ENCODE data around the gene DAB2. TPM values are rescaled to one million over a fixed set of nuclear protein-coding genes. Genes with fewer than 3 reads are reported as not detected.
"Not testable (repeated sequence)": the region's sequence is repeated elsewhere in the genome, so short reads cannot be mapped to it uniquely, and the experiment has no call there.

The DAB2 gene
- total RNA-seq, 1 donor from 2014 or later, result 103 TPM

- peak; percentile 80 for DNase-seq
Measured at GRCh38 chr5:39420482-39421145, 4.2 kb downstream of the DAB2 start.

- no peak for DNase-seq
Measured at GRCh38 chr5:39419796-39420195, 5.0 kb downstream of the DAB2 start.

DNA sequence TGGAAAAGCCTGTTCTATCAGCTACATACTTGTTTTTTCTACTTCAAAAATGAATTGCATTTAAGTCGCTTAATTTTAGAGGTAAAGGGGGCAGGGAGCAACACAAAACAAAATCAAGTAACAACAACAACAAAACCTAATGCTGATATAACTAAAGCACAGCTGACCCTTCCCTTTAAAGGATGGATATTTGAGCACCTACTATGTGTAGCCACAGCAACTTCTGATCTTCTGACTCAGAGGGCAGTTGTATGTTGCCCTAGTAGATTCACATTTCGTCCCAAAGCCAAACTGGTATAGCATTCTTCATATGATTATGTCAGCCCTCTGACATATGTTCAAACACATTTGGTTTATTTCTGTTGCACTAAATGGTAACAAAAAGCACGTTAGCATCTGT is 6.8 kb downstream of the DAB2 start:
- DNase-seq, result no peak

GRCh38 chr5:39415201-39415600 is 9.6 kb downstream of the DAB2 start:
- DNase-seq, result peak; percentile 23

DNA sequence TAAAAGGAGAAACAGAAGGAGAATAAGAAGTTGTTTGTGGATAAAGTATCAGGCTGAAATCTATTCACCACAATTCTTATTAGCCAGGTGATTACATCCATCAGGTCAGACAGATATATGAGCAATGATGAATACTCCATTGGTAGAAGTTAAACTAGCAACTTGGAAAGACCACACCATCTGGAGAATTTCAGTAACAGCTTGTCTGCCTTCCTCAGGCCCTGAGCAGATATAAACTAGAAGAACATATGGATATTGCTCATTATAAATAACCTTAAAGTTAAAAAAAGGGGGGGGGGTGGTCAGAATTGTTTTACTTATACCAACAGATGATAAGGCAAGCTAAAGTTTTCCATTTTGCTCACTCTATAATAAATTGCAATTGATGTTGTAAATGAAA is 10.4 kb downstream of the DAB2 start:
- no peak for DNase-seq

DNA sequence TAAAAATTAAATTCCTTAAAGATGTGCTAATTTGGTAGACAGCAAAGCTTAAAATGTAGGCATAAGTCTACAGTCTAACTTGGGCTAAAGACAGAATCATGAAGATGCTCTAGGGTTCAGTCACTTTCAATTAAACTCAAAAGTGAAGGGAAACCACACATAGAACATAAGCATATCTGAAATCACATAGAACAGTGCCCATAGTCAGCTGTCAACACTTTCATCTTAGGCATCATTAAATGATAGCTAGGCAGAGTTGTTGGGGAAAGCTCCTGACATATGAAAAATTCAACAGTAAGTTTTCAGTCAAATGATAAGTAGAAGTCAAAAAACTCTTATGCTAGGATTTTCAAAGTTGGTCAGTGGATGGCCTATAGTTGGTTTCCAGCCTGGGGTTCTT is 11.0 kb downstream of the DAB2 start:
- no peak for DNase-seq

- no peak for DNase-seq
Measured at GRCh38 chr5:39412721-39413394, 11.9 kb downstream of the DAB2 start.

DNA sequence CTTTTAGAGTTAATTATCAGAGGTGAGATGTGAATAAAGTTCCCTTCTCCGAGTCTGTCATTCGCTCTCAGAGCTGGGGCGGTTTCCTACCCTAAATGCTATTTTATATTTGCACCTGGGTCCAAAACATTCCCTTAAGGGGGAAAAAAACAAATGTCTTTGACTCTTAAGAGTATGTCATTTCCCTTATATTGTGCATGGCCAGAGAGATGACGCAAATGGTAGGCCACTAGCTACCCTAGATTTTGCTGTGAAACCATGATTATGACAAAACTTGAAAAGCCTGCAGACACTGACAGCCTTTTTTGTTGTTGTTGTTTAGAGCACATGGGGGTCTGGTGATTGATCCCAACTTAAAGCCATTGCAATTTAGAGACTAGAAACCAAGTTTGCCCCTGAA is 12.8 kb downstream of the DAB2 start:
- no peak for DNase-seq

DNA sequence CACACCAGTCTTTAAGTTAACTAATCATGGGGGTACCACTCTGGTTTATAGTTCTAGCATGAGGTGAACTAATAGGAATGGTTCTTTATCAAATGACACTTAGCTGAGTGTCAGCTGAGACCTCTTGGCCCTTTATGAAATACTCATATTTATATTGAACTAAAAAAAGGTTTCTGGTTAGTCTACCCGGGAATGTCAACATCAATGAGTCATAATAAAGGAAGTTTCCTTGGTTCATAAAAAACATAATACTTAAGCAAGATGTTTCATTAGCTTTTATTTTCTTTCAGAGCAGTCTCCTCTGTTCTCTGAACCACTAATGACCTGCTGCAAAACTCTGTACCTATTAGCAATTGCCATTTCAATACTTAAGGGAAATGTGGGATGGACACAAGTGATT is 13.7 kb downstream of the DAB2 start:
- no peak for DNase-seq

GRCh38 chr5:39409033-39409432 is 15.7 kb downstream of the DAB2 start:
- peak; percentile 62 for DNase-seq

GRCh38 chr5:39405083-39405843 is 19.5 kb downstream of the DAB2 start:
- peak; percentile 16 for DNase-seq

- DNase-seq, result not testable (repeated sequence)
Measured at GRCh38 chr5:39403761-39404160, 21.0 kb downstream of the DAB2 start.

DNA sequence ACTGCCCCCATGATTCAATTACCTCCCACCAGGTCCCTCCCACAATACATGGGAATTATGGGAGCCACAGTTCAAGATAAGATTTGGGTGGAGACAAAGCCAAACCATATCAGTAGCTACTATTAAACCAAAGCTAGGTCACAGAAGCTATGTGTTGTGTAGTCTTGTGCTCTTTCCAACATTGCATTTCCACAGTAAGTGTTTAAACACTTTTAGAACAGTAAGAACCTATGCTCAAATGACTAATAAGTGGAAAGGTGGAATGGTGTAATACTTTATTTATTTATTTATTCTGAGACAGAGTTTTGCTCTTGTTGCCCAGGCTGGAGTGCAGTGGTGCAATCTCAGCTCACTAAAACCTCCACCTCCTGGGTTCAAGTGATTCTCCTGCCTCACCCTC is 22.6 kb downstream of the DAB2 start:
- DNase-seq, result not testable (repeated sequence)

DNA sequence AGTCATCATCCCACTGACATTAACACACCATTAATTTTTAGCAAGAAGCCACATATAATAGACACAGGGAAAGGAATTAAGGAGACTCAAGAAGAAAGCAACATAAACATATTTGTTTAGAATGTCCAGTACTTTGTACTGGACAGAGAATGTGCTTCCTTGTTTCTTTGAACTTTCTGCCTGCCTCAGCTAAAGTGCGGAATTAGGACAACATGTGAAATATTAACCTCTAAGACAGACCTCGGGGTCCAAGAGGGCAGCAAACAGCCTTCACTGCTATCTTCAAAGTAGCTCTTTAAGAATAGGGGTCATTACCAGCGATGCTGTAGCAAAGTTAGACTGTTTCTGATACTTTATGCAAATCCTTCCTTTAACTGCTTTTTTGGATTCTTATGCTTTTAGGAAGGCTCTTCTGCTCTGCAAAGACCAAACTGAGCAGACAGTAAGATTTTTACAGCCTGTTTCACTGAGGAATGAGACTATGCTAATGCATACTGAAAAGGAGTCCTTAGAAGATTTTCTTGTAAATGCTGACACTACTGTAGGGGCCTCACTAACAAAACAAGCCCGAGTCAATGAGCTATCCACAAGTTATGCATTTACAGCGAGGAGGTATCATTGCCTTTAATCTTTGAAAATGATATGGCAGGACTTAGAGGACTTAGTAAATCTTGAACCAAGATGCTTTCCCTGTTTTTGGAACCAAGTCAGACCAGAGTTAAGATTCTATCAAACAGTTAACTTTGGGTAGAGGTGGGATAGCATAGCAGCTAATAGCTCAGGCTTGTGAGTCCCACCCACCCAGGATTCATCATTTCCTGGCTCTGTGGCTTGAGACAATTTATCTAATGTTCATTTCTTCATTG is 23.8 kb downstream of the DAB2 start:
- no peak for DNase-seq

- DNase-seq, result peak; percentile 78
Measured at GRCh38 chr5:39399135-39400036, 25.4 kb downstream of the DAB2 start.

DNA sequence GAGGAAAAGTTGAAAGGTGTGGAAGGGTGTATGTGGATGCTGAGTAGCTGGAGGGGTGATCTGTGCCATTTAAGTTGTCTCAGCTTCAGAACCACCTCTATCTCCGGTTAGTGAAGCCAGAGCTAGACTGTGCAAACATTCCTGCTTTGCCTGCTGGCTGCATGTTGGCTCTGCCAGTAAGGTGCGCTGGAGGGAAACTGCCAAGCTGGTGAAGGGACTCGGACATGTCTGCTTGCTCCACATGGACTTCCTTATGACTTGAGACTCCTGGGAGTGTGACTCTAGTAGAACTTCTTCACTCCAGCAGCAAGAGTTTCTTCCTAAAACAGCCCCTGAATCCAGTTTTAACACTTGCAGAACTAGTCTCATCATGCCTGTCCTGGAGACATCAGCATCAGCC is 27.9 kb downstream of the DAB2 start:
- DNase-seq, result no peak

GRCh38 chr5:39395521-39395920 is 29.3 kb downstream of the DAB2 start:
- DNase-seq, result no peak

DNA sequence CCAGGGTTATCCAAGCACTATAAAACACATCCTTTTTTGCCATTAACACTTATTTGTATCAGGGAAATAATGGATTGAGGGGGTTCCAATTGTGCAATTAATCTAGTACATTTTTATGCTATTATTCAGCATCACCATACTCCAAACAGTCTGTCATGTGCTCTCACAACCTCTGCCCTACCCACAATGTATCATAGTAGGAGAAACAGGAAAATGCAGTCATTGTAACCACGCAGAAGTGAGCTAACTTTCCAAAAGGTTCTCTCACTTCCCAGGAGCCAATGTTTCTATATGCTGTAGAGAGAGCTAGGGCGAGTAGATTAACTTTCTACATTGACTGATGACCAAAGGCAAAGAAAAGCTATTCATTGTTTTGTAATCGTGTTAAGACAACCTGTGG is 29.8 kb downstream of the DAB2 start:
- DNase-seq, result no peak

DNA sequence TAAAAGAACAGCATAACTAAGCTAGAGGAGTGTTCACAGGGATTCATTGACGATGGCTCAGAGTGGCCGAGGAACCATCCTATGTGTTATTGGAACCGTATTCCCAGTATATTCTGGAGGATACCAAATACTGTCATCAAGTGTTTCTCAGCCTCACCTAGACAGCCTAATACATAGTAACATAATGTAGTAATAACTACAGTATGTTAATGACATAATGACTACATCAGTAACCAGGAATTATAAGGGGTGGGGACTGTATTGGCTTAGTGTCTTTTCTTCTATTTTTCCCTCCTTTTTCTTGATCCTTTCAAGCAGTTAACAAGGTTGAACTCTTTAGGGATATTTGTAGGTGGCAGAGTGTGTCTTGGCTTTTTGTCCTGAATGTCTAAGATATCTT is 33.8 kb downstream of the DAB2 start:
- DNase-seq, result no peak

- DNase-seq, result no peak
Measured at GRCh38 chr5:39387293-39387692, 37.5 kb downstream of the DAB2 start.

- DNase-seq, result no peak
Measured at GRCh38 chr5:39384271-39384670, 40.5 kb downstream of the DAB2 start.
